Measurements from ENCODE around the gene PODXL2. TPM values are rescaled to one million over a fixed set of nuclear protein-coding genes. Genes with fewer than 3 reads are reported as not detected.
A peak's percentile ranks its signal among the peaks of the same experiment; 100 is the strongest.
"Not testable (repeated sequence)": the region's sequence is repeated elsewhere in the genome, so short reads cannot be mapped to it uniquely, and the experiment has no call there.

Gene PODXL2
- total RNA-seq, 1 experiment from 2014 or later = 5.7 TPM

DNA sequence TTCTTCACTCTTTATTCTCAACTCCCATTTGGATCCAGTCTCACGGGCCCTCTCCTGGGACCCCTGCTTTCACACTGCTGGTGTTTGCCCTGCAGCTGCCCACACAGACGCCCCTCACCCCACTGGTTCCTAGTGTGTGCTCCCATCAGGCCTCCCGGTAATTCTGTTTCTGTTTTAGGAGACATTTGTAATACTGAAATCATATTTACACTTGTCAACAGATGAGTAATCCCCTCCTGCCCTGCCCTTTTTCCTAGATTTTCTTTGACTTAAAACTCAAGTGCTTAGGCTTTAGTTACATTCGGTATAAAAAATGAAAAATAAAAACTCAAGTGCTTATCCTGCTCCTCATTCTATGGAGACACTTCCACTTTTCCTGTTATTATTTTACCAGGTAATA lies 25.4 kb downstream of the PODXL2 start:
- H3K4me1 ChIP-seq (ENCODE audit: control insufficient read depth in 1 of 2, insufficient read depth in 2 of 2, low read length in 2 of 2) = peaks cover 3 to 15% of the 10 kb centered on the region in 2 experiments
- H2AFZ ChIP-seq (ENCODE audit: low read depth, low read length, poor library complexity, severe bottlenecking) = no peak overlapping the region
- no peaks in the 10 kb centered on the region for H3K9me2 ChIP-seq (ENCODE audit: insufficient read depth)
- H3K27ac ChIP-seq (ENCODE audit: low read depth, low read length) = no peak overlapping the region
- CTCF ChIA-PET = no interaction called here
- no peak overlapping the region for H3K9ac ChIP-seq (ENCODE audit: low read length)
- intact Hi-C loops (cut with micrococcal nuclease) = loop anchor here (10.0 kb wide), 1 partner anchor 410 kb away; no protein-coding TSS in a partner anchor
- H3K4me2 ChIP-seq (ENCODE audit: low read length) = no peak overlapping the region
- ATAC-seq = no peak
- BruUV-seq (replicated peaks) = no TSS peak
- RAD21 ChIA-PET (ENCODE audit: low non-redundant PET in 1 of 2, low total read pairs in 2 of 2, uncharacterized antibody in 2 of 2, unreplicated experiment in 2 of 2) = no interaction called here
- H3K4me3 ChIP-seq (replicated peaks in 1 of 2; ENCODE audit: low read depth in 1 of 2, low read length in 2 of 2) = no peak overlapping the region
- H3K27me3 ChIP-seq (ENCODE audit: insufficient read depth, low read length) = no peaks in the 10 kb centered on the region
- no peak for DNase-seq (ENCODE audit: low read depth, low spot score)
- no peaks in the 10 kb centered on the region for H3K79me2 ChIP-seq (ENCODE audit: insufficient read depth, low read length)
- TF ChIP-seq POLR2A (IDR thresholded peaks at IDR 0.05; ENCODE audit: borderline replicate concordance, extremely low read depth, insufficient read depth, insufficient read length) = no peak
- no peak for TF ChIP-seq YY1 (IDR thresholded peaks at IDR 0.05; ENCODE audit: extremely low read depth, insufficient replicate concordance, low read depth, low read length)
- no peak for TF ChIP-seq ZFX (IDR thresholded peaks at IDR 0.05)
- no peak for TF ChIP-seq ATF3 (IDR thresholded peaks at IDR 0.05)
- TF ChIP-seq, protein P1, sequence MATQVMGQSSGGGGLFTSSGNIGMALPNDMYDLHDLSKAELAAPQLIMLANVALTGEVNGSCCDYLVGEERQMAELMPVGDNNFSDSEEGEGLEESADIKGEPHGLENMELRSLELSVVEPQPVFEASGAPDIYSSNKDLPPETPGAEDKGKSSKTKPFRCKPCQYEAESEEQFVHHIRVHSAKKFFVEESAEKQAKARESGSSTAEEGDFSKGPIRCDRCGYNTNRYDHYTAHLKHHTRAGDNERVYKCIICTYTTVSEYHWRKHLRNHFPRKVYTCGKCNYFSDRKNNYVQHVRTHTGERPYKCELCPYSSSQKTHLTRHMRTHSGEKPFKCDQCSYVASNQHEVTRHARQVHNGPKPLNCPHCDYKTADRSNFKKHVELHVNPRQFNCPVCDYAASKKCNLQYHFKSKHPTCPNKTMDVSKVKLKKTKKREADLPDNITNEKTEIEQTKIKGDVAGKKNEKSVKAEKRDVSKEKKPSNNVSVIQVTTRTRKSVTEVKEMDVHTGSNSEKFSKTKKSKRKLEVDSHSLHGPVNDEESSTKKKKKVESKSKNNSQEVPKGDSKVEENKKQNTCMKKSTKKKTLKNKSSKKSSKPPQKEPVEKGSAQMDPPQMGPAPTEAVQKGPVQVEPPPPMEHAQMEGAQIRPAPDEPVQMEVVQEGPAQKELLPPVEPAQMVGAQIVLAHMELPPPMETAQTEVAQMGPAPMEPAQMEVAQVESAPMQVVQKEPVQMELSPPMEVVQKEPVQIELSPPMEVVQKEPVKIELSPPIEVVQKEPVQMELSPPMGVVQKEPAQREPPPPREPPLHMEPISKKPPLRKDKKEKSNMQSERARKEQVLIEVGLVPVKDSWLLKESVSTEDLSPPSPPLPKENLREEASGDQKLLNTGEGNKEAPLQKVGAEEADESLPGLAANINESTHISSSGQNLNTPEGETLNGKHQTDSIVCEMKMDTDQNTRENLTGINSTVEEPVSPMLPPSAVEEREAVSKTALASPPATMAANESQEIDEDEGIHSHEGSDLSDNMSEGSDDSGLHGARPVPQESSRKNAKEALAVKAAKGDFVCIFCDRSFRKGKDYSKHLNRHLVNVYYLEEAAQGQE (IDR thresholded peaks at IDR 0.05; ENCODE audit: low read depth) = no peak
- no peak for TF ChIP-seq TCF7L2 (IDR thresholded peaks at IDR 0.05; ENCODE audit: borderline replicate concordance, extremely low read depth, insufficient read depth, insufficient read length)
- no peak for TF ChIP-seq EGR1 (IDR thresholded peaks at IDR 0.05; ENCODE audit: low read depth)
- TF ChIP-seq ZNF274 (IDR thresholded peaks at IDR 0.05; ENCODE audit: low read depth, low read length) = no peak
- no peak for TF ChIP-seq SP1 (IDR thresholded peaks at IDR 0.05; ENCODE audit: low read depth)
- no peaks in the 10 kb centered on the region for H3K36me3 ChIP-seq (ENCODE audit: control insufficient read depth in 1 of 2, insufficient read depth in 2 of 2, low read length in 2 of 2)
- no peaks in the 10 kb centered on the region for H4K20me1 ChIP-seq (ENCODE audit: insufficient read depth)
- no peaks in the 10 kb centered on the region for H3K9me3 ChIP-seq (ENCODE audit: control insufficient read depth in 1 of 2, insufficient read depth in 1 of 2, low read depth in 1 of 2, low read length in 2 of 2)
- POLR2A ChIA-PET = no interaction called here

- H3K9ac ChIP-seq (ENCODE audit: low read length); ATAC-seq; H3K27ac ChIP-seq (ENCODE audit: low read depth, low read length); H3K9me2 ChIP-seq (ENCODE audit: insufficient read depth); H4K20me1 ChIP-seq (ENCODE audit: insufficient read depth); H3K9me3 ChIP-seq (ENCODE audit: control insufficient read depth in 1 of 2, insufficient read depth in 1 of 2, low read depth in 1 of 2, low read length in 2 of 2); DNase-seq (ENCODE audit: low read depth, low spot score); H3K4me3 ChIP-seq (replicated peaks in 1 of 2; ENCODE audit: low read depth in 1 of 2, low read length in 2 of 2); H3K79me2 ChIP-seq (ENCODE audit: insufficient read depth, low read length); POLR2A ChIA-PET; H2AFZ ChIP-seq (ENCODE audit: low read depth, low read length, poor library complexity, severe bottlenecking); BruUV-seq (replicated peaks); RAD21 ChIA-PET (ENCODE audit: low non-redundant PET in 1 of 2, low total read pairs in 2 of 2, uncharacterized antibody in 2 of 2, unreplicated experiment in 2 of 2); H3K36me3 ChIP-seq (ENCODE audit: control insufficient read depth in 1 of 2, insufficient read depth in 2 of 2, low read length in 2 of 2); H3K27me3 ChIP-seq (ENCODE audit: insufficient read depth, low read length): not testable (repeated sequence)
- CTCF ChIA-PET = interaction anchor here (1.1 kb wide), 1 partner anchor 41 kb away, joined by 3 read pairs; no protein-coding TSS in a partner anchor
- peak overlapping the region; percentile 27; the same call in 1 of the 2 replicates for H3K4me2 ChIP-seq (ENCODE audit: low read length)
- intact Hi-C loops (cut with micrococcal nuclease) = loop anchor here (10.0 kb wide), 1 partner anchor 410 kb away; no protein-coding TSS in a partner anchor
- H3K4me1 ChIP-seq (ENCODE audit: control insufficient read depth in 1 of 2, insufficient read depth in 2 of 2, low read length in 2 of 2) = peaks cover 3 to 15% of the 10 kb centered on the region in 2 experiments
Observed at GRCh38 chr3:127654993-127655392, 26.0 kb downstream of the PODXL2 start.
